ENCODE data around the gene ZBTB20. TPM values are rescaled to one million over a fixed set of nuclear protein-coding genes. Genes with fewer than 3 reads are reported as not detected.

The ZBTB20 gene
- total RNA-seq, 1 experiment from 2014 or later: 3.7 TPM

- no TSS peak for BruUV-seq (replicated peaks)
- no peak for TF ChIP-seq EZH2phosphoT487 (IDR thresholded peaks at IDR 0.05; ENCODE audit: borderline replicate concordance, low read length)
- TF ChIP-seq CTCF (conservative IDR thresholded peaks at IDR 0.05; ENCODE audit: low read depth, low read length): no peak
- TF ChIP-seq EZH2 (IDR thresholded peaks at IDR 0.05; ENCODE audit: low read length, unreplicated experiment): no peak
- ATAC-seq (no peak), DNase-seq (no peak)
- Histone ChIP-seq H3K4me2 (ENCODE audit: low read length) (no peak overlapping the region), H3K4me1 (ENCODE audit: insufficient read depth, low read length) (peaks cover 2% of the 10 kb centered on the region; the same call in 1 of the 2 replicates), H2AFZ (ENCODE audit: low read length) (no peak overlapping the region), H3K9me3 (ENCODE audit: low read length) (no peaks in the 10 kb centered on the region), H3K79me2 (ENCODE audit: low read length) (no peaks in the 10 kb centered on the region), H3K36me3 (ENCODE audit: low read depth, low read length) (no peaks in the 10 kb centered on the region), H3K9me2 (replicated peaks; ENCODE audit: low read length) (no peaks in the 10 kb centered on the region), H3K27me3 (ENCODE audit: low read length) (no peaks in the 10 kb centered on the region), H3K4me3 (ENCODE audit: low read length) (no peak overlapping the region), H3K9ac (ENCODE audit: low read length) (no peak overlapping the region), H3F3A (ENCODE audit: low read length, unreplicated experiment) (no peaks in the 10 kb centered on the region), H3K27ac (ENCODE audit: low read length) (no peak overlapping the region), H4K20me1 (ENCODE audit: low read length) (no peaks in the 10 kb centered on the region)
- ChIA-PET POLR2A (ENCODE audit: unreplicated experiment) (no interaction called here), CTCF (no interaction called here)
- intact Hi-C loops (cut with micrococcal nuclease): no loop called here
Observed at GRCh38 chr3:114873591-114873990, 273.5 kb downstream of the ZBTB20 start.

GRCh38 chr3:114872588-114872987 is 274.5 kb downstream of the ZBTB20 start:
- intact Hi-C loops (cut with micrococcal nuclease): no loop called here

GRCh38 chr3:114872050-114872449 is 275.0 kb downstream of the ZBTB20 start:
- Histone ChIP-seq H3F3A (ENCODE audit: low read length, unreplicated experiment) (no peaks in the 10 kb centered on the region), H3K27me3 (ENCODE audit: low read length) (no peaks in the 10 kb centered on the region), H3K9me2 (replicated peaks; ENCODE audit: low read length) (no peaks in the 10 kb centered on the region), H3K36me3 (ENCODE audit: low read depth, low read length) (no peaks in the 10 kb centered on the region), H2AFZ (ENCODE audit: low read length) (no peak overlapping the region), H4K20me1 (ENCODE audit: low read length) (no peaks in the 10 kb centered on the region), H3K9me3 (ENCODE audit: low read length) (no peaks in the 10 kb centered on the region), H3K4me1 (ENCODE audit: insufficient read depth, low read length) (no peaks in the 10 kb centered on the region), H3K4me2 (ENCODE audit: low read length) (no peak overlapping the region), H3K79me2 (ENCODE audit: low read length) (no peaks in the 10 kb centered on the region), H3K27ac (ENCODE audit: low read length) (no peak overlapping the region), H3K9ac (ENCODE audit: low read length) (no peak overlapping the region), H3K4me3 (ENCODE audit: low read length) (no peak overlapping the region)
- DNase-seq (no peak), ATAC-seq (no peak)
- no peak for TF ChIP-seq CTCF (conservative IDR thresholded peaks at IDR 0.05; ENCODE audit: low read depth, low read length)
- no peak for TF ChIP-seq EZH2 (IDR thresholded peaks at IDR 0.05; ENCODE audit: low read length, unreplicated experiment)
- no peak for TF ChIP-seq EZH2phosphoT487 (IDR thresholded peaks at IDR 0.05; ENCODE audit: borderline replicate concordance, low read length)
- ChIA-PET CTCF (no interaction called here), POLR2A (ENCODE audit: unreplicated experiment) (no interaction called here)
- BruUV-seq (replicated peaks): no TSS peak
- intact Hi-C loops (cut with micrococcal nuclease): no loop called here

More at GRCh38 chr3:114872588-114872987, 274.5 kb downstream of the ZBTB20 start:
- Histone ChIP-seq H3K4me1 (ENCODE audit: insufficient read depth, low read length) (no peaks in the 10 kb centered on the region), H2AFZ (ENCODE audit: low read length) (no peak overlapping the region), H3K4me3 (ENCODE audit: low read length) (no peak overlapping the region), H3K27ac (ENCODE audit: low read length) (no peak overlapping the region), H4K20me1 (ENCODE audit: low read length) (no peaks in the 10 kb centered on the region), H3K9ac (ENCODE audit: low read length) (no peak overlapping the region), H3K9me3 (ENCODE audit: low read length) (no peaks in the 10 kb centered on the region), H3F3A (ENCODE audit: low read length, unreplicated experiment) (no peaks in the 10 kb centered on the region), H3K36me3 (ENCODE audit: low read depth, low read length) (no peaks in the 10 kb centered on the region), H3K4me2 (ENCODE audit: low read length) (no peak overlapping the region), H3K9me2 (replicated peaks; ENCODE audit: low read length) (no peaks in the 10 kb centered on the region), H3K27me3 (ENCODE audit: low read length) (no peaks in the 10 kb centered on the region), H3K79me2 (ENCODE audit: low read length) (no peaks in the 10 kb centered on the region)
- POLR2A ChIA-PET (ENCODE audit: unreplicated experiment): no interaction called here
- no TSS peak for BruUV-seq (replicated peaks)
- CTCF ChIA-PET: no interaction called here
- TF ChIP-seq CTCF (conservative IDR thresholded peaks at IDR 0.05; ENCODE audit: low read depth, low read length) (no peak), EZH2 (IDR thresholded peaks at IDR 0.05; ENCODE audit: low read length, unreplicated experiment) (no peak)
- no peak for DNase-seq
- no peak for ATAC-seq

Data from PC-3 (cell line).